Transverse colon (tissue), 4 donors: ENCODE data around the gene KDM5A. TPM values are rescaled to one million over a fixed set of nuclear protein-coding genes. Genes with fewer than 3 reads are reported as not detected.
A peak's percentile ranks its signal among the peaks of the same experiment; 100 is the strongest.
"Not testable (repeated sequence)": the region's sequence is repeated elsewhere in the genome, so short reads cannot be mapped to it uniquely, and the experiment has no call there.

ENCODE experiments used
- DNase-seq: peaks from one replicate; pipeline ENCODE4 v3.0.0-alpha.2; 2019
- H3K27ac ChIP-seq, 4 donors: fragments of 200-600 bp; sonication (generic); 2 replicates each; pipeline ENCODE4 v1.5.1; 2016 to 2018; ENCODE audit warnings: inconsistent platforms in 4 of 4
- H3K27me3 ChIP-seq: fragments of 200-600 bp; sonication (generic); 2 replicates; pipeline ENCODE4 v1.5.1; 2017; ENCODE audit warnings: inconsistent platforms
- H3K36me3 ChIP-seq, 4 donors: fragments of 200-600 bp; sonication (generic); 2 replicates each; pipeline ENCODE4 v1.5.1; 2017 to 2019; ENCODE audit warnings: inconsistent platforms in 4 of 4
- H3K4me1 ChIP-seq, 4 donors: fragments of 200-600 bp; sonication (generic); 2 replicates each; pipeline ENCODE4 v1.5.1; 2017 to 2020; ENCODE audit warnings: inconsistent platforms in 4 of 4
- H3K4me3 ChIP-seq, 4 donors: fragments of 200-600 bp; sonication (generic); 1 replicate in 1 of 4; 2 replicates in 3 of 4; pipeline versions ENCODE4 v1.5.1 to v1.6.1; 2017 to 2019; ENCODE audit warnings: inconsistent platforms in 4 of 4
- H3K9me3 ChIP-seq, 2 donors: fragments of 200-600 bp; sonication (generic); 2 replicates each; pipeline ENCODE4 v1.5.1; 2017 to 2019; ENCODE audit warnings: inconsistent platforms in 2 of 2
- EP300 ChIP-seq: sonication (generic); formaldehyde crosslinking; IDR thresholded peaks from one replicate; pipeline ENCODE4 v1.6.1; 2017; ENCODE audit warnings: antibody characterized with exemption, low read depth
- POLR2A ChIP-seq: fragments of 450-650 bp; IDR thresholded peaks from one replicate; pipeline ENCODE4 v1.6.1; 2016; ENCODE audit warnings: antibody characterized with exemption, mild to moderate bottlenecking, moderate library complexity
- POLR2AphosphoS5 ChIP-seq, 3 donors: sonication (generic); formaldehyde crosslinking; IDR thresholded peaks; one replicate each; pipeline ENCODE4 v1.6.1; 2016; ENCODE audit warnings: antibody characterized with exemption in 3 of 3
- WGBS, 2 donors: methylation state at CpG; one replicate each; pipeline ENCODE4 v1.1.5; 2018; ENCODE audit warnings: low coverage in 1 of 2; 5-methylcytosine and 5-hydroxymethylcytosine counted together
- in situ Hi-C, 4 donors: fragments of 200-750 bp; cut with MboI; loops; one replicate each; pipeline versions ENCODE4 v1.15.0 to v1.15.1; 2017; ENCODE audit warnings: low sequenced_read_pairs in 3 of 4, low pct_ligation_motif_present in 1 of 4, low pct_unique_long_range_greater_than_20kb in 1 of 4
- intact Hi-C: fragments of 100-400 bp; cut with DNase I; formaldehyde crosslinking; loops from one replicate; pipeline ENCODE4 v1.15.1; 2023; ENCODE audit warnings: low total_unique reads
- total RNA-seq, 4 donors: library from RNA; depleted of rRNA; stranded (reverse); fragments of >200 nt; gene quantifications; one replicate each; pipeline ENCODE4 v1.1.0, GENCODE V29; 2016
- TF ChIP-seq, protein P1 (sequence below), 5 experiments: fragments of 200-600 bp in 3 of 5; fragments of 450-650 bp in 2 of 5; sonication (generic) in 3 of 5; IDR thresholded peaks; 1 replicate in 2 of 5; 2 replicates in 3 of 5; pipeline ENCODE4 v1.5.1; 2016 to 2017; ENCODE audit warnings: antibody characterized with exemption in 5 of 5, inconsistent platforms in 3 of 5, mild to moderate bottlenecking in 2 of 5, moderate library complexity in 1 of 5

Gene KDM5A
- total RNA-seq, 4 donors from 2014 or later, result 20.2 to 64.7 (median 51.5) TPM

DNA sequence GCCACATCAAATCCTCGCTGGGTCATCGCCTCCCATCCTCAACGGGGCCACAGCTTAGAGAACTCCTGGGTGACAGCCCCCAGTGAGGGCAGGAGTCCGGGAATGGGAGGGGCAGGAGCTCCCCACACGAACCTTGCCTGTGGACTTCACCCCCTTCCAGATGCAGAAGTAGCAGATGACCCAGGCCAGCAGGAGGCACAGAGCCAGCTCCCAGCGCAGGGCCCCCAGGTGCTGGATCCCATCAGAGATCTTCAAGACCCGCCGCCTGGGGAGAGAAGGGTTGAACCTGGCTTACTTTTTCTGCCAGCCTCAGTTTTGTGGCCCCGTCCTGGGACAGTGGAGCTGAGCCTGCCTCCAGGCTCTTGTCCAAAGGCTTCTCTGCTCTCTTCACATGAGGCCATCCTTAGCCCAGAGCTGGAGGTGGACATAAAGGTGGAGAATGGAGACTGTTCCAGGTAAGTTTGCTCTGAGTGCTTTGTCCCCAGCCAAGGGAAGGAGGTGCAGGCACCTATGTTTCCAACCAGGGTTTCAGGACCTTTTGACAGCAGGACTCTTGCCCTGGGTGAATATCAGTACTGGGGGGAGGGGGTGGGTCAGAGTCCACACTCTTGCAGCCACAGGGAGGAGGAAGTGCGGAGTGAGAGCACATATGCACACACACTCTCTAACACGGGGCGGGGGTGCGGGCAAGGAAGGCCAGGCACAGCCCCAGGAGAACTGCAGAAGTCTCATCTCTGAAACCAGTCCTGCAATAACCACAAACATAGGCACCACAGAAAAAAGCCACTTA, 151.9 kb downstream of the KDM5A start:
- Histone ChIP-seq H3K9me3 (peaks cover 0 to 7% of the 10 kb centered on the region in 2 donors), H3K4me1 (no peaks in the 10 kb centered on the region), H3K27ac (no peak overlapping the region), H3K36me3 (no peaks in the 10 kb centered on the region), H3K4me3 (no peak overlapping the region), H3K27me3 (no peaks in the 10 kb centered on the region)
- intact Hi-C loops (no loop called here), in situ Hi-C loops (no loop called here)
- TF ChIP-seq POLR2A, result no peak
- no peak for TF ChIP-seq POLR2AphosphoS5 (IDR thresholded peaks at IDR 0.05)
- TF ChIP-seq, protein P1, sequence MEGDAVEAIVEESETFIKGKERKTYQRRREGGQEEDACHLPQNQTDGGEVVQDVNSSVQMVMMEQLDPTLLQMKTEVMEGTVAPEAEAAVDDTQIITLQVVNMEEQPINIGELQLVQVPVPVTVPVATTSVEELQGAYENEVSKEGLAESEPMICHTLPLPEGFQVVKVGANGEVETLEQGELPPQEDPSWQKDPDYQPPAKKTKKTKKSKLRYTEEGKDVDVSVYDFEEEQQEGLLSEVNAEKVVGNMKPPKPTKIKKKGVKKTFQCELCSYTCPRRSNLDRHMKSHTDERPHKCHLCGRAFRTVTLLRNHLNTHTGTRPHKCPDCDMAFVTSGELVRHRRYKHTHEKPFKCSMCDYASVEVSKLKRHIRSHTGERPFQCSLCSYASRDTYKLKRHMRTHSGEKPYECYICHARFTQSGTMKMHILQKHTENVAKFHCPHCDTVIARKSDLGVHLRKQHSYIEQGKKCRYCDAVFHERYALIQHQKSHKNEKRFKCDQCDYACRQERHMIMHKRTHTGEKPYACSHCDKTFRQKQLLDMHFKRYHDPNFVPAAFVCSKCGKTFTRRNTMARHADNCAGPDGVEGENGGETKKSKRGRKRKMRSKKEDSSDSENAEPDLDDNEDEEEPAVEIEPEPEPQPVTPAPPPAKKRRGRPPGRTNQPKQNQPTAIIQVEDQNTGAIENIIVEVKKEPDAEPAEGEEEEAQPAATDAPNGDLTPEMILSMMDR (IDR thresholded peaks at IDR 0.05), result no peak
- no peak for TF ChIP-seq EP300
- DNase-seq, result peak; percentile 23
- 77 to 90% methylated on average over 2 to 11 of the region's 13 CpGs for WGBS, 2 donors

DNA sequence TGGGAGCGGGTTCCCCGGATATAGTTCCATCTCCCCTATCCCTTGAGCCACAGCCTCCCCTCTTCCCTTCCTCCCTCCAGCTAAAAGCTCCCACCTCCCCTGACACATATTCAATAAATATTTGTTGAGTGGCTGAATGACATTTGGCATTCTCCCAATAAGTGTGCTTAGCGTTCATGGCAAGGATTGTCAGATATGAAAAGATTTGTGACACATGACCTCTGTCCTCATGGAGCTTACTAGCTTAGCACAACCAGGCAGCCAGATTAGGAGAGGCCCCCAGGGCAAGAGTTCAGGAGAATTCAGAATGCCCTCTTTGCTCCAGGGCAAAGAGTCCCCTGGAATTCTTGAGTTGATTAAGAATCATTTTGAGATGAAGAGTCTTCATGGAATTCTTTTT, 152.7 kb downstream of the KDM5A start:
- no peaks in the 10 kb centered on the region for H3K27me3 ChIP-seq
- H3K4me1 ChIP-seq, result no peaks in the 10 kb centered on the region
- intact Hi-C loops (no loop called here), in situ Hi-C loops (no loop called here)
- H3K27ac ChIP-seq, result no peak overlapping the region
- DNase-seq, result no peak
- H3K9me3 ChIP-seq, result peaks cover 0 to 7% of the 10 kb centered on the region in 2 donors
- TF ChIP-seq POLR2AphosphoS5 (IDR thresholded peaks at IDR 0.05) (no peak), EP300 (no peak), POLR2A (no peak)
- TF ChIP-seq, protein P1 (IDR thresholded peaks at IDR 0.05), result no peak
- 75% methylated on average over 3 of the region's 3 CpGs; no CpG with 5 or more reads in 1 of the 2 donors for WGBS, 2 donors
- no peak overlapping the region for H3K4me3 ChIP-seq
- no peaks in the 10 kb centered on the region for H3K36me3 ChIP-seq

- DNase-seq, H3K27ac ChIP-seq, H3K27me3 ChIP-seq, intact Hi-C loops, H3K4me1 ChIP-seq, in situ Hi-C loops, H3K9me3 ChIP-seq, H3K36me3 ChIP-seq, H3K4me3 ChIP-seq: not testable (repeated sequence)
- 88 to 100% methylated on average over 2 to 4 of the region's 4 CpGs for WGBS, 2 donors
Measured at GRCh38 chr12:235967-236366, 153.2 kb downstream of the KDM5A start.

- in situ Hi-C loops, result no loop called here
- no peak for TF ChIP-seq POLR2A
- no peak for TF ChIP-seq EP300
- TF ChIP-seq POLR2AphosphoS5 (IDR thresholded peaks at IDR 0.05), result no peak
- TF ChIP-seq, protein P1 (IDR thresholded peaks at IDR 0.05), result no peak
- Histone ChIP-seq H3K36me3 (no peaks in the 10 kb centered on the region), H3K4me1 (no peaks in the 10 kb centered on the region), H3K27ac (no peak overlapping the region), H3K27me3 (peaks cover 4% of the 10 kb centered on the region), H3K4me3 (no peak overlapping the region), H3K9me3 (peaks cover 0 to 7% of the 10 kb centered on the region in 2 donors)
- DNase-seq, result no peak
- 92 to 100% methylated on average over 1 to 10 of the region's 10 CpGs for WGBS, 2 donors
- intact Hi-C loops, result no loop called here
Measured at GRCh38 chr12:234891-235415, 154.2 kb downstream of the KDM5A start.
